ENCODE data around the gene ZMIZ2.

DNA sequence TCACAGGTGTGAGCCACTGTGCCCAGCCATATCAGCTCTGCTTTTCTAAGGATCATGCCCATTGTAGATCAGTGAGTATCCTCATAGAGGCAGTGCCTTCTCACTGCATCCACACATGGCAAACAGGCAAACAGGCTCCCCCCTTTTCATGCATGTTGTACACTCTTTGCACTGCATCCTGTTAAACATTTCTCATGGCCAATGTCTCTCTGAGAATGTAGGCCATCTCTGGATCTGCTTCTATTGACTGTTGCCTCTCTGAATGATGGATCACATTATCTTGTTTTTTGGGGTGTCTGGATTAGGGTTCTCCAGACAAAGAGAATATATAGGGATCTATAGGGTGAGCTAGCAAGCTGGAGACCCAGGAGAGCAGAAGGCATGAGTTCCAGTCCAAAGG is 34.8 kb downstream of the ZMIZ2 start:
- TF ChIP-seq, protein P1, sequence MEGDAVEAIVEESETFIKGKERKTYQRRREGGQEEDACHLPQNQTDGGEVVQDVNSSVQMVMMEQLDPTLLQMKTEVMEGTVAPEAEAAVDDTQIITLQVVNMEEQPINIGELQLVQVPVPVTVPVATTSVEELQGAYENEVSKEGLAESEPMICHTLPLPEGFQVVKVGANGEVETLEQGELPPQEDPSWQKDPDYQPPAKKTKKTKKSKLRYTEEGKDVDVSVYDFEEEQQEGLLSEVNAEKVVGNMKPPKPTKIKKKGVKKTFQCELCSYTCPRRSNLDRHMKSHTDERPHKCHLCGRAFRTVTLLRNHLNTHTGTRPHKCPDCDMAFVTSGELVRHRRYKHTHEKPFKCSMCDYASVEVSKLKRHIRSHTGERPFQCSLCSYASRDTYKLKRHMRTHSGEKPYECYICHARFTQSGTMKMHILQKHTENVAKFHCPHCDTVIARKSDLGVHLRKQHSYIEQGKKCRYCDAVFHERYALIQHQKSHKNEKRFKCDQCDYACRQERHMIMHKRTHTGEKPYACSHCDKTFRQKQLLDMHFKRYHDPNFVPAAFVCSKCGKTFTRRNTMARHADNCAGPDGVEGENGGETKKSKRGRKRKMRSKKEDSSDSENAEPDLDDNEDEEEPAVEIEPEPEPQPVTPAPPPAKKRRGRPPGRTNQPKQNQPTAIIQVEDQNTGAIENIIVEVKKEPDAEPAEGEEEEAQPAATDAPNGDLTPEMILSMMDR (IDR thresholded peaks at IDR 0.05): no peak
- no peak for TF ChIP-seq POLR2A (IDR thresholded peaks at IDR 0.05)
